Purkinje cell (primary cell): ENCODE data around the gene ESPN. TPM values are rescaled to one million over a fixed set of nuclear protein-coding genes. Genes with fewer than 3 reads are reported as not detected.

Source experiments
- polyA plus RNA-seq: library from polyadenylated mRNA; unstranded; fragments of >200 nt; fragmentation: Nextera tagmentation; gene quantifications from 2 replicates; pipeline ENCODE4 v1.2.1, GENCODE V29; 2014

ESPN gene, protein sequence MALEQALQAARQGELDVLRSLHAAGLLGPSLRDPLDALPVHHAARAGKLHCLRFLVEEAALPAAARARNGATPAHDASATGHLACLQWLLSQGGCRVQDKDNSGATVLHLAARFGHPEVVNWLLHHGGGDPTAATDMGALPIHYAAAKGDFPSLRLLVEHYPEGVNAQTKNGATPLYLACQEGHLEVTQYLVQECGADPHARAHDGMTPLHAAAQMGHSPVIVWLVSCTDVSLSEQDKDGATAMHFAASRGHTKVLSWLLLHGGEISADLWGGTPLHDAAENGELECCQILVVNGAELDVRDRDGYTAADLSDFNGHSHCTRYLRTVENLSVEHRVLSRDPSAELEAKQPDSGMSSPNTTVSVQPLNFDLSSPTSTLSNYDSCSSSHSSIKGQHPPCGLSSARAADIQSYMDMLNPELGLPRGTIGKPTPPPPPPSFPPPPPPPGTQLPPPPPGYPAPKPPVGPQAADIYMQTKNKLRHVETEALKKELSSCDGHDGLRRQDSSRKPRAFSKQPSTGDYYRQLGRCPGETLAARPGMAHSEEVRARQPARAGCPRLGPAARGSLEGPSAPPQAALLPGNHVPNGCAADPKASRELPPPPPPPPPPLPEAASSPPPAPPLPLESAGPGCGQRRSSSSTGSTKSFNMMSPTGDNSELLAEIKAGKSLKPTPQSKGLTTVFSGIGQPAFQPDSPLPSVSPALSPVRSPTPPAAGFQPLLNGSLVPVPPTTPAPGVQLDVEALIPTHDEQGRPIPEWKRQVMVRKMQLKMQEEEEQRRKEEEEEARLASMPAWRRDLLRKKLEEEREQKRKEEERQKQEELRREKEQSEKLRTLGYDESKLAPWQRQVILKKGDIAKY
- polyA plus RNA-seq, result 5.3 and 10.1 TPM in 2 replicates

DNA sequence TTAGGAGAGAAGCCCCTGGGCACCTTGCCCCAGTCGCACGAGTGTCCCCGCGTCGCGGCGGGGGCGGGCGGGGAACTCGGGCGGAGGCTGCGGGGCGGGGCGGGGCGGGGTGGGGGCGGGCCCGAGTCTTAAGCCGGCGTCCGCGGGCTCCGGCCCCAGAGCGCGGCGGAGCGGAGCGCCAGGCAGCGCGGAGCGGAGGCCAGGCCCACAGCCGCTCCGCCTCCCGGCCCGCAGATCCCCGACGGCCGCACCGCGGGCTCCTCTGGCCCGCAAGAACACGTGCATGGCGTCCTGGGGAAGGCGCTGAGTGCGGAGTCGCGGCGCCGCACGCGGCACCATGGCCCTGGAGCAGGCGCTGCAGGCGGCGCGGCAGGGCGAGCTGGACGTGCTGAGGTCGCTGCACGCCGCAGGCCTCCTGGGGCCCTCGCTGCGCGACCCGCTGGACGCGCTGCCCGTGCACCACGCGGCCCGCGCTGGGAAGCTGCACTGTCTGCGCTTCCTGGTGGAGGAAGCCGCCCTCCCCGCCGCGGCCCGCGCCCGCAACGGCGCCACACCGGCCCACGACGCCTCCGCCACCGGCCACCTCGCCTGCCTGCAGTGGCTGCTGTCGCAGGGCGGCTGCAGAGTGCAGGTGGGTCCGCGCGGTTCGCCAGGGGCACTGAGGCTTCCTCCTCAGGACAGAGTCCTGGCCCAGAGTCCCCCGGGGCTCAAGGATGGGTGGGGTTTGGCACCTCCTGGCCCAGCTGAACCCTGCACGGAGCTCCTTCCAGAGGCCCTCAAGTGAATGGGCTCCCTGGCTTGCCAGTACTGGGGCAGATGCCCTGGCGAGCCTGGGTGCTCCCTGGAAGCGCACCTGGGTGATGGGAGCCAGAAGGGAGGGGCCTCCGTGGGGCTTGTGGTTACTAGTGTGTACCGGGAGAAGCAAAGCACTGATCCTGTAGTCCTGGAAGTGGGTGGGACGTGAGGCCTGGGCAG lies at the start of gene ESPN:
TSS of gene ESPN (plus strand) at position 158 of the 975 bp plus-strand sequence. CDS start at position 338, 180 bp downstream.

GRCh38 chr1:6393400-6394187 lies 31.0 kb upstream of the ESPN start, which contains the start of gene ACOT7:
Gene ACOT7 (minus strand): TSS chr1:6393767. CDS start chr1:6393399, 368 bp downstream.

DNA sequence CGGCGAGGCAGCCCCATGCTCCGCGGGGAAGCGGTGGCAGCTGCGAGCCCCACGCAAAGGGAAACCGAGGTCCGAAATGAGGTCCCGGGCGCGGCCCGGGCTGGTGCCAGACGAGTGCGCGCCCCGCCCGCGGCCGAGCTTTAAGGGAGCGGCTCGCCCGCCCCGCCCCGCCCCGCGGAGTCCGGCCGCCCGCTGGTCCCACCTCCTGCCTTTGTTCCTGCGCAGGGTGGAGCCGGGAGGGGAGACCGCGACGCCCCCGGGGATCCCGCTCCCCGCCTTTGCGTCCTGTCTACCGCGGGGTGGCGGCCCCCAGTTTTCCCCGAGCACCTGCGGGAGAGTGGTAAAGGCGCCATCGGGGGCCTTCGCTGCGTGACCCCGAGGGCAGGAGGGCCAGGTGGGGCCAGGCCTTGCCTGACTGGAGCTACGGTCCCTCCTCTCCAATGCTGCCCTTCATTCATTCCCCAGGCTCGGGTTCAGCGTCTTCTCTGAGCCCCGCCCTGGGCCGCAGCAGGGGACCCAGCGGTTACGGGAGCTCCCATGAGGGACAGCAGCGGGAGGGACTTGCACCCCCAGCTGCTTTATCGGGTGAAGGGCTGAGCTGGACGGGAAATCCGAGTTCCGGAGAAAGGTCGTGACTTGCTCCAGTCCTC lies 4.6 kb upstream of the ESPN start, which contains the start of gene HES2:
TSS of gene HES2 (minus strand) at position 116 of the 650 bp plus-strand sequence. CDS start at position 17, 99 bp downstream.

GRCh38 chr1:6466023-6466422 lies 41.4 kb downstream of the ESPN start, which contains the start of gene TNFRSF25:
Gene TNFRSF25 (minus strand): TSS chr1:6466173. CDS start chr1:6466107, 66 bp downstream.

DNA sequence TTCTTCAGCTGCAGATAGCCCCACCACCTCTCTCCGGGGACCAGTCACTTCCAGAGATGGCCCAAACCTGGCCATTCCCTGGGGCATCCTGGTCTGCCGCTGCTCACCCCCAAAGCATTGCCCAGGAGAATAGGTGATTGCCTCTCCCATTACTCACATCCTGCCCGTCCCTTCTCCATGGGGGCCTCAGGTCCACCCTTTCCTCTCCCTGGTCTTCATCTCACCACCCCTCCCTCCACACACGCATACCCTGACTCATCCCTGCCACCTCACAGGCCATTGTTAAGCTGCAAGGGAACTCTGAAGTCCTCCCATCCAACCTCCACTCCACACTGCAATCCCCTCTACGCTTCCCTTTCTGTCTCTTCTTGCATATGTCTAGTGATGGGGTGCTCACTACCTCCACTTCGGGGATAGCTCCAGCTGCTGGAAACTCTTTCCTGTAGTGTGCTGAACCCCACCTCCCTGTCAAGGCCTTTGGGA lies 66.9 kb downstream of the ESPN start, which contains the start of gene PLEKHG5:
TSS of gene PLEKHG5 (minus strand) at position 188 of the 483 bp plus-strand sequence. CDS start 14,096 bp downstream, outside the sequence.

Other genes starting within 250 kb of the ESPN start
- gene CHD5, start 244.5 kb upstream of the ESPN start, polyA plus RNA-seq, result 0.55 and 8.3 TPM in 2 replicates
- gene RPL22, start 225.2 kb upstream of the ESPN start, polyA plus RNA-seq, result 167 and 173 TPM in 2 replicates
- gene RNF207, start 218.7 kb upstream of the ESPN start, polyA plus RNA-seq, result 3.3 and 6.0 TPM in 2 replicates
- 123 and 159 TPM in 2 replicates for gene ICMT, start 188.8 kb upstream of the ESPN start, polyA plus RNA-seq
- not detected in 2 replicates for gene HES3, start 180.6 kb upstream of the ESPN start, polyA plus RNA-seq
- not detected in 2 replicates for gene GPR153, start 163.7 kb upstream of the ESPN start, polyA plus RNA-seq
- gene ACOT7, start 31.0 kb upstream of the ESPN start, polyA plus RNA-seq, result 153 and 161 TPM in 2 replicates
- not detected in 2 replicates for gene HES2, start 4.9 kb upstream of the ESPN start, polyA plus RNA-seq
- gene TNFRSF25, start 41.4 kb downstream of the ESPN start, polyA plus RNA-seq, result 2.7 and 6.0 TPM in 2 replicates
- gene PLEKHG5, start 66.9 kb downstream of the ESPN start, polyA plus RNA-seq, result 1.8 and 2.4 TPM in 2 replicates
- gene NOL9, start 129.7 kb downstream of the ESPN start, polyA plus RNA-seq, result 2.2 and 4.6 TPM in 2 replicates
- 0.35 TPM in 1 of 2 replicates, not detected in the other for gene TAS1R1, start 130.5 kb downstream of the ESPN start, polyA plus RNA-seq
- 0.69 and 1.4 TPM in 2 replicates for gene ZBTB48, start 155.2 kb downstream of the ESPN start, polyA plus RNA-seq
- gene KLHL21, start 178.1 kb downstream of the ESPN start, polyA plus RNA-seq, result 1.6 and 2.7 TPM in 2 replicates
- gene PHF13, start 189.0 kb downstream of the ESPN start, polyA plus RNA-seq, result 2.1 and 2.3 TPM in 2 replicates
- gene THAP3, start 200.1 kb downstream of the ESPN start, polyA plus RNA-seq, result 4.7 and 7.4 TPM in 2 replicates